Transverse colon (tissue), 3 donors: Measurements from ENCODE around the gene PDE4D.

Experiments
- CTCF ChIP-seq, 5 experiments: fragments of 200-600 bp in 3 of 5; fragments of 450-650 bp in 2 of 5; sonication (generic) in 3 of 5; IDR thresholded peaks; 1 replicate in 2 of 5; 2 replicates in 3 of 5; pipeline ENCODE4 v1.5.1; 2016 to 2017; ENCODE audit warnings: antibody characterized with exemption in 5 of 5, inconsistent platforms in 3 of 5, mild to moderate bottlenecking in 2 of 5, moderate library complexity in 1 of 5
- EP300 ChIP-seq: sonication (generic); formaldehyde crosslinking; IDR thresholded peaks from one replicate; pipeline ENCODE4 v1.6.1; 2017; ENCODE audit warnings: antibody characterized with exemption, low read depth
- POLR2A ChIP-seq: fragments of 450-650 bp; IDR thresholded peaks from one replicate; pipeline ENCODE4 v1.6.1; 2016; ENCODE audit warnings: antibody characterized with exemption, mild to moderate bottlenecking, moderate library complexity

GRCh38 chr5:59660737-59661136 lies 232.8 kb downstream of the PDE4D start:
- TF ChIP-seq EP300 (no peak), CTCF (IDR thresholded peaks at IDR 0.05) (peak in 4 of 5 experiments; percentile 13 to 32 (median 26)), POLR2A (no peak)
